HG03378 (cell line): Measurements from ENCODE around the gene UBXN10.
"Not testable (repeated sequence)": the region's sequence is repeated elsewhere in the genome, so short reads cannot be mapped to it uniquely, and the experiment has no call there.

ENCODE experiments used
- ATAC-seq: cut with Tn5 transposase; IDR thresholded peaks from one replicate; pipeline ENCODE4 v1.9.1; 2021; ENCODE audit warnings: mild to moderate bottlenecking, moderate library complexity; ENCODE audit not compliant: unreplicated experiment

Gene UBXN10

DNA sequence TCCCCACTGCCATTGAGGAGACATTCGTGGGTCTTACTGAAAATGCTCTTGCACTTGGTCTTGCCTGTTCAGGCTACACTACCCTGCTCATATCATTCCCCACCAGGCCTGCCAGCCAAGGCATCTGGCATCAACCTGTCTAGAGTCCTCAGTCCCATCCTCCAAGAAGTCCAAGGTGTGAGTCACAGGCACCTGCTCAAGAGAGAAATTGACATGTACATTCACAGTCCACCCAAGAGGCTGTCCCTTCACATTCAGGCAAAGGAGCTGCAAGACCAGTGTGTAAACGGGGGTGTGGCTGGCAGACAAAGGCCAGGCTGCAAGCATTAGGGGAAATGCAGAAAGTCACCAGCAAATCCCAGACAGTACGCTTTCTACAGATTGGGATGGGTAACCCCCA is 13.5 kb downstream of the UBXN10 start:
- ATAC-seq, result no peak

DNA sequence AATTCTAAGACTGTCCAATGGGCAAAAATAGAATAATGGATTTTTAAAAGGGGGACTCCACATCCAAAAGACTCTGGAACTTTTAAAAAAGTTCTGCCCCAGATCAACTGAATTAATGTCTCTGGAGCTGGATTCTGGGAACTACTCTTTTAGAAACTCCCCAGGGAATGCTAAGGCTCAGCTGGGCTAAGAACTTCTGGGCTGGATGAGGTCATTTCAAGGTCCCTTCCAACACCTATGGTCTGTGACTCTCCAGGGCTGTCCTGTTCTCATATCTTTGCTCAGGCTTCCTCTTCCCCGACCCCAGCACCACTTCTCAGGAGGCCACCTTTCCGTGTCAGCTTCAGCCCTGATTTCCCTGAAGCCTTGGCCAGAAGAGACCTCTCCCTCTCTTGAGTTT is 13.9 kb downstream of the UBXN10 start:
- ATAC-seq, result no peak

DNA sequence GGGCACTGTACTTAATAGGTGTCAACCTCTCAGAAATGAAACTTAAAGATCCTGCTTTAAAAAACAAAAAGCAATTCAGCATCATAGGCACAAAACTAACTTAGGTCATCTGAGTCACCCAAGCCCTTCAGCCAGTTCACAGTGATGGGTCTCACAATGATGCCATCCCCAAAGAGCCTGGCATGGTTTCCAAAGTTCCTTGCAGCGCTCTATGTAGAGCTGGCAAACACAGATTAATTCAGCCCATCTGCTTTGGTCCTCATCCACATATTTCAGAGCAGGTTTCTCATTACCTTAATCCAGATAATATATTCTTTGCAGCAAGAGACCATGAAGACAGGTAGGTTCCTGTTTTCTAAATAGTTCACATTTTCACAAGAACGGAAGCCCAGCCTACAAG is 15.1 kb downstream of the UBXN10 start:
- no peak for ATAC-seq

DNA sequence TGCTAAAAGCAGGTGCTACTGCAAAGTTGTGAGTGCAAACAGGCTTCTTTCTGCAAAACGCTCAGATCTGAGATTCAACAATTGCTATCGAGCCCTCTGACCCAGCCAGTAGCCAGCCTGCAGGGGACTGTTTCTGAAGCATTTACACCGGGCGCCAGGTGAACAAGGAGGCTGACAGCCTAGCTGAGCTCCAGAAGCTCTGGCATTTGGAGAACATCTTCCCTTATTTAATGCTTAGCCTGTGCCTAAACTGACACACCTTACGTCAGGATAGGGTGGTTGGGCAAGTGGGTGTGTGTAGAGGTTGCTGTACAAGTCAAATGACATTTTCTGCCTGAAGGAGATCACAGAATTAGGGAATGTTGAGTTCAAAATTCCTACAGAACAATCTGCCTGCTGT is 16.3 kb downstream of the UBXN10 start:
- no peak for ATAC-seq

DNA sequence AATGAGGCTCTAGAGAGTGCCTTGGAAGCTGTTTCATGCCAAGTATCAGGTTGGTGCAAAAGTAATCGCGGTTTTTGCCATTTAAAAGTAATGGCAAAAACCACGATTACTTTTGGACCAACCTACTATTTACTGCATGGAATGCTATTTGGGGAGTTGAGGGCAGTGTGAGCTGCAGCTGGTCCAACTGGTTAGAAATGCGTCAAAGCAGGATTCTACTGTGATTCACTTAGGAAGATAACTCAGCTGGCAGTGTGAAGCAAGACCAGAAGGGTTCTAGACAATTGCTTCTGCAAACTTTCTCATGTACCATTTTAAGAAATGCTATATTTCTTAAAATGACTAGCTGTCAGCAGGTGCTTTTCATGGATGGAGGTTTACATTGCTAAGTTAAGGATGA is 21.6 kb downstream of the UBXN10 start:
- no peak for ATAC-seq

DNA sequence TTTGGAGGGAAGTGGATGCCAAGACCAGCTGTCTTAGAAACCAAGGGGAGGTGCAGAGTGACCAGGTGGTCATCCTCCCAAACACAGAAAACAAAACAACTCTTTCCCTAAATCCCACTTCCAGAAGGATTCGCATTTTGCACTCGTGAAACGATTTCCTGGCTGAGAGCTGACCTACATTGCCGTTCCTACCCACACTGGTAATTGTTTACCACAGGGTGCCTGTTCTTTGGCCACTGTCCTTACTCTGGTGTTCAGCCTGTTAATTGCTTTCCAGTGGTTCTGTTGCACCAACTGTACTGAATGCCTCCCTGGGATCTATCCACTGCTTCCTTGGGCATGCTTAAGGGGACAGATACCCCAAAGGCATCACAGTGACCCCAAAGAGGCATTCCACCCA is 23.6 kb downstream of the UBXN10 start:
- no peak for ATAC-seq

DNA sequence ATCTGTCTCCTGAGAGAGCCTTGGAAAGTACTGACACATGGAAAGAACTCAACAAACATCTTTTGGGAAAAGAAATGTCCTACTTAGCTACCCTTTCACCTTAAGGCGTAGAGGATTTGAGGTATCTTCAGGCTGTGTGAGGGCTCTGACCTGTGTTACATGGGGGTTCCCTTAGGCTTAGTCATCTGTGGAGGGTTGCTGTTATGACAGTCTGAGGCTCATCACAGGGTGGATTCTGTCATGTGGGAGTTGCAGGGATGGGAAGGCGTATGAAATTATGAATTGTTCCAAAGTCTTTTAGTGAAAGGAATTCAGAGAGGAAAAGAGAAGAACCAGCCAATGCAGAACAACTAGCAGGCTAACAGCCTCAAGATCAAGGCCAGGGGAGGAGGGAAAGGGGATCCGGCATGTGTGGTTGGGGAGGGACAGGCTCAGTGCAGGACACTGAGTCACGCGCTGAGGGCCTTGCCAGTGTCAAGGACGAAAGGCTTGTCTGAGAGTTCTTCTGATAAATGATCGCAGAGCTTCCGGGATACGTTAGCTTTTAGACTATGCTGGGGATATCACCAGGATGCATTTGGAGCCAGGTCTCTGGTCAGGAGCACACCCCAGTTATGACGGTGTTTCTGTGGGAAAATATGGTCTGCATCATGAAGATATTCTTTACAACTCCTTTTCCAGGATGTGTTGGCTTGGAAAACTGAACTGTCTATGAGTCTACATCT is 25.0 kb downstream of the UBXN10 start:
- no peak for ATAC-seq

DNA sequence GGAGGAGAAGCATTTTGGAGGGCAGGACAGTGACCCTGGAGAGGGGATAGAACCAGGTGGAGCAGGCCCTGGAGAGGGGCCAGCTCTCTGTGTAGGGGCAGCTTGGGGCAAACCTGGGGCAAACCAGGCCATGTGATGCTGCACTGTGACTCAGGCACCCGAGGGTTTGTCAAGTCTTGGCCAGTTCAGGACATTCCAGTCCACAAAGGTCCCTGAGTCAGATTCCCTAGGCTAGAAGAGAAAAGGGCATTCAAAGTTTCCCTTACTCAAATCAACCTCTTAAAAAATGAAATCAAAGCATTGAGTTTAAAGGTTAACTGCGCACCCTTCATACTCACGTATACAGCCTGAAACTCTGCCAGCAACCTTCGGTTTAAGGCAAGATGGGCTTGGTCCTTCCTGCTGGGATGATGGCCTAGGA is 25.6 kb downstream of the UBXN10 start:
- no peak for ATAC-seq

DNA sequence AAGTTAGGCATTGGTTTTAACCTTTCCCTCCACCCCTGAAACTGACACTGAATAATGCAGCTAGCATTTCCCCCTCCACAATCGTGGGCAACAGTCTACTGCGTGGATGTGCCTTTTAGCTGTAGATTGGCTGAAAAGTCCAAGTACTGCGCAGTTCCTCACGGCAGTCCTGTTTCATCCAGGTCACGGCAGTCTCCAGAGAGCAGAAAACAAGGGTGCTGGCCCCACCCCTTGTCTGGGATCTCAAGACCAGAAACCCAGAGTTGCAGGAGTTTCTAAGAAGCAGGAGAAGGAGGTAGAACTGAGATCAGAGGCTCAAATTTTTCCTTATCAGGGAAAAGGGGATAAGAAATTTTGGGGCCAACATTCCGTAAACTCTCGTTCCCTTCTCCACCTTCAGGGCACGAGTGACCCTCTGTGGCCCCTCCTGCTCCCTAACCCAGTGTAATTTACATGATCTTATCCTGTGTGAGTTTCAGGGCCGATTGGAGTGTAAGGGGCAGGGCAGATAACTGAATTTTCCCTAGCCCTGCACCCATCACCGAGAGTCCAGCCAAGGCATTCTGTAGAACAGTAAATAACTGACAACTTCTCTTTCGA is 26.3 kb downstream of the UBXN10 start:
- ATAC-seq, result no peak

DNA sequence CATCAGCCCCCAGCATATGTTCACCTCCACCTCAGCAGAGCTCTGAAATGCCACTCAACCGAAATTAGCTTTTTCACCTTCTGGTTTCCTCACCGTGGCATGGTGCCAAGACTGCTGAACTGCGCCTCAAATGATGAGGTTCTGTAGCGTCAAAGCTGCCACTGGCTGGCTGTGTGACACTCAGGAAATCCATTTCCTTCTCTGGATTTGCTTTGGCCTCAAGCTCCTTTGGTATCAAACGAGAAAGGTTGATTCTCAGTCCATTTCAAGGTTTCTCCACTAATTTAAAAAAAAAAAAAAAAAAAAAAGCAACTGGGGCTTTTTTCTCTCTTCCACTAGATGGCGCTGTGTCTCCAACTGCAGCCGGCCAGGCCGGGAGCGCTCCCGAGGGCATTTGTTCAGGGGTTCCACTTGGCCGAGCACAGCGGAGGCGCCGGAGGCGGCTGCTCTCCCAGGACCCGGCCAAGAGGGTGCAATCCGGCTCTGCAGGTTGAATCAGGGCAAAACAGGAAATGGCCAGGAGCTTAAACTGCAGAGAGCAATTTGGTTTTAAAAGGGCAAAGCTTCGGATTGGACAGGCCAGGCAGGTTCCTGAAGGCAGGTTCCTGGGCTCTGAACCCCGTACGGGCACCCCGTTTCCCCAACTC is 26.9 kb downstream of the UBXN10 start:
- ATAC-seq, result no peak

DNA sequence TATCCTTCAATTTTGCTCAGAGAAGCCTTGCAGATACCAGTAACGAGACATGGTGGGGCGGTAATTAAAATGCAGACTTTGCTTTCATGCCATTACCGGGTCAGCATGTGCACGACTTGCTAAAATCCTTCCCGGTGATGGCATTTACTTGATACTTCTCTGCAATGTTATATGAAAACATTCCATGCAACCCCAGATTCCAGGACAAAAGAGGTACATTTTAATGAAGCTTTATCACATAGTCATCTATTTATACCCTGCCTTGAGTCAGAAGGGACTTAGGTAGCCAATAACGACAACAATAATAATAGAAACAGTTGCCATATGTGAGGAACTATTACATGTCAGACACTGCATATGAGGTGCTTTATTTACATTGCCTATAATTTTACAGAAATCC is 29.8 kb downstream of the UBXN10 start:
- no peak for ATAC-seq

DNA sequence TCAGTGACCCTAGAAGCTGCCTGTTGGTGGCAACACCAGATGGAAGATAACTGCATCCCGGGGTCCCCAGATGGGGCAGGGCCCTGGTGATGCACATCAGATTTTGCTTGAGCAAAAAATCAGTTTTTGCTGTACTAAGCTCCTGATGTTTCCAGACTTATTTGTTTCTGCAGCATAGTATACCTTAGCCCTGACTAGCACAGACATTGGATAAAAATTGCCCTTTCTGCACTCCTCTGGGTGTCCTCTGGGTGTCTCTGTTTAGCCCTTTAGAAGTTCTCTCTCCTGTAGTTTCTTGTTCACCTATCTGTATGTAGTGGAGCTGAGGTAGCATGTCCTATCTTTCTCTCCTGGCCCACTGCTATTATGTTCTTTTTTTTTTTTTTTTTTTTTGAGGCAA is 30.7 kb downstream of the UBXN10 start:
- no peak for ATAC-seq

DNA sequence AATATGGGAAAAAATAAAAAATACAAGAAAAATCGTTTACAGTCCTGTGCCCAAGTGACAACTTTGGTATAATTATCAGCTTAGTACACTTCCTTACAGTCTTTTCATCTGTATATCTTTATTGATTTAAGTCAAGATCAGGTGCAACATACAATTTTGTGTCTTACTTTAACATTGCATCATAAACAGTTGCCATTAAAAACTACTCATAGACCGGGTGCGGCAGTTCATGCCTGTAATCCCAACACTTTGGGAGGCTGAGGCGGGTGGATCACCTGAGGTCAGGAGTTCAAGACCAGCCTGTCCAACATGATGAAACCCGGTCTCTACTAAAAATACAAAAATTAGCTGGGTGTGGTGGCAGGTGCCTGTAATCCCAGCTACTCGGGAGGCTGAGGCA is 33.2 kb downstream of the UBXN10 start:
- not testable (repeated sequence) for ATAC-seq

DNA sequence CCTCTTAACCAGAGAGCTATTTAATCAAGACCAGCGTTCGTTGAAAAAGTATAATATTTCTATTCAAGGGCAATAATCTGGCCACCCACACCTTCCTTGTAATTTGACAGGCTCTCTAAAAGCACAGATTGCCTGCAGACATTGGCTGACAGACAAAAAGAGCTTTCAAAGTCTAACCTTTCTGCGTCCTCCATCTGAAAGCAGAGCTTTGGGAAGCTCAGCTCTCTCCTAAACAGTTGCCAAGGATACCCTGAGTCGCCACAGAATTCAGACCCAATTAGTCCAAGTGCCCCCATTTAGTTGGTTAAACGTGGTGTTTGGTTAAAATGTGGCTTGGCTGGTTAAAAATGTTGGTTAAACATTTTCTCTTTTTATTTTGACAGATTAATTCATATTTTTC is 34.1 kb downstream of the UBXN10 start:
- ATAC-seq, result no peak

DNA sequence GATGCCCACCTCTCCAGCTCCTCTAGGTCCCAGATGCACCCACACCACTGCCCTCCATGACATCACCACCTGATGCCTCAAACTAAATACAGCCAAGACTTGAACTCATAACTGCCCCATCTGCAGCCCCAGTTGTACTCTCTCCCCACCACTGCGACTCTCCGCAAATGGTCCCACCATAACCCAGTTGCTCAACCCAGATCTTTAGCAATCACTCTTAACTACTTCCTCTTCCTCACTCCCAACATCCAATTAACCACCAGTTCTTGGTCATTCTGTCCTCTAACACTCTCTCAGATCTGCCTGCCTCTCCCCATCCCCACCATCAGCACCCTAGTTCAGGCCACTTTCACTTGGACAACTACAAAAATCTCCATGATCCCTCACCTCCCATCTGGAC is 37.2 kb downstream of the UBXN10 start:
- ATAC-seq, result no peak

DNA sequence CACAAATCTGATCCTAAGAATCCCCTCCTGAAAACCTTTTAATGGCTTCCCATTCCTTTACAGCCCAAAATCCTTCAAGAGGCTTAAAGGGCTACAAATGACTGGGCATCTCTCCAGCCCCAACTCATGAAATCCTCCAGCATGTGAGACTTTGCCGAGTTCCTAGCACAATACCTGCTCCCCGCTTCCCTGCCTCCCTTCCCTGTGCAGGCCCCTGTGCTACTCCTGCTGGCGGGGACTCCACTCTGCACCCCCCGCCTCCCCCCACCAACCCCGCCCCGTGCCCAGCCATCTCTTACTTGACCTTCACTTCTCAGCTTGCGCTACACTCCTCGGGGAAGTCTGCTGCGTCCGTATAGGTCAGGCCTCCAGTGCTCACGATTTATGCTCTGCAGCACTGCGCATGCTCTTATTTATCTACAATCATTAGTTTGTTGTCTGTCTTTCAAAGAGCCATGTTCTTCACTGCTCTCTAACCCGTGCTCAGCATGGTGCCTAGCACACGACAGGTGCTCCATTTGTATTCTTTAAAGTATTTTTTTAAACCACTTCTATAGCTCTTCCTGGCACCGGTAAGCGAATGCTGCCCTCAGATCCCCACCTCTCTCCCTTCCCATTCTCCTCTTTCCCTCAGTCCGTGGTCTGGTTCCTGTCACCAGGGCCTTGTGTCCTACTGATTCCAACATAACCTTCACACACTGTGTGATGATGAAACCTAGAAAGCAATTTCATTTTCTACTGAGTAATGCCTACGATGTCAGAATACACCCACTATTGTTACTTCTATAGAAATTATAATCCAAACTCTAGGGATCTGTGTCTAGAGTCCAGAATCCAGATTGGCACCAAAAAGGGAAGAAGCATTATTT is 37.9 kb downstream of the UBXN10 start:
- ATAC-seq, result no peak

DNA sequence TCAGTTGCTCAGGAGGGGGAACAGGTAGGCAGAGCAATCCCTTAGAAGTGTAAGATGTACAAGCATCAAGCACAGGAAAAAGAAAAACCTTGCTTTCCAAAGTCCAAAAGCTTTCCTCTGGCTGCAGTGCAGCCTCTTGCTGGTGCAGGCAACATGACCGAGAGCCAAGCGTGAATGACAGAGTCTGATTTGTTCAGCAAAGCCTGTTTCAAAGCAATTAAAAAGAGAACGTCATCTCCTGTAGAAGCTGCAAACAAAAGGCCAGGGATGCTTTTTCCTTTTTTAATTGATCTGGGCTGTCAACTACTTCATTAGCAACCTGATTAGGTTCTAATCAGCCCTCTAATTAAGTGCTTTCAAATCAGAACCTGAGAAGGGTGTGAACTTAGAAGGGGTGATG is 38.6 kb downstream of the UBXN10 start:
- ATAC-seq, result no peak

DNA sequence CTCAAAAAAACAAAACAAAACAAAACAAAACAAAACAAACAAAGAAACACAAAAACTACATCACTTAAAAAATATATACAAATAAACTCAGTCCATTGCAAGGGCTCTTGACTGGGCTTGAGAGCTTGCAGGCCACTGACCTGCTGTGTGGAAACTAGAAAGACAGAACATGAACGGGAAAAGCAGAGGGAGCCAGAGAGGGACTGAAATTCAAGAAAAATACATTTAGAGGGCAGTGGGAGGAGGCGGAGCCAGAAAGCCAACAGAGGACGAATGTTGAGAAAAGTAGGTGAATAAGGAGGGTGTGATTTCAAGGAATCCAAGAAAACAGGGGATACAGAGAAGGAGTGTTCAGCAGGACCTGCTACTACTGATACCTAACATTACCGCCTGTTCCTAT is 41.8 kb downstream of the UBXN10 start:
- no peak for ATAC-seq

DNA sequence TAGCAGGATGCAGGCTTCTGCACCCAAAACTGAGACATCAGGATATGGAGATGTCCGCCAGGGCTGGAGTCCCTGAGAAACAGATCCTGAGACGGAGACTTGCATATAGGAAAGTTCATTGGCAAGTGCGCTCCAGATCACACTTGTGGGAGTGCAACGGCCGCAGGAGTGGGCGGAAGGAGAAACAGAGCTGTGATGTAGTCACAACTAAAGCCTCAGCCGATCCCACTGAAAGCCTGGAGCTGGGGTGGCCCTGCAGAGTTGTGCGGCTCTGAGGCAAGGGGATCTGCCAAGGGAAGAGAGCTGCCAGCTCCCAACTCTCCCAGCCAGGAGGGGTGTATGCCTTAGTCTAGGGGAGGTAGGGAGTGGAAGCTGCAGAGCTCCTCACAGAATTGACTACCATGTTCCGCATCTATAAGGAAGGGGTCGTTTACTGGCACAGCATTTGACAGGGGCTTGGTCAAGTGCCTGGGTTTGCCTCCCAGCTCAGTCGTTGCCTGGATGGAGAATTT is 42.5 kb downstream of the UBXN10 start:
- no peak for ATAC-seq

DNA sequence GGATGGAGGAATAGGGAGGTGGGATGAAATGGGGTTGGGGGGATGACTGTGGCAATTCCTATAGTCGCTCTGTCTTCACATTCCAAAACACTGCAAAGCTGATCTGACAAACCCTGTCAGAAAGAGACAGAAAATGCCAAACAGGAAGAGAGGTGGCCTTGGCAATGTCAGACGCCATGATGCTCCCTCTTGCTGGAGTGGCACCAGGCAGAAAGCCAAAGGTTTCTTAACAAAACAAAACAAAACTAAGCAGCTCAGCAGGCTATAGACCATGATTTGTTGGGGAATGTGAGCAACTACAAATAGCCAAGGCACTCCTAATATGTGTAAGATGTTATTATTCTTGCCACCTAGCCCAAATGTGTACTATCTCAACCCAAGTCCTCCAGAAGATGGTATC is 43.3 kb downstream of the UBXN10 start:
- no peak for ATAC-seq

DNA sequence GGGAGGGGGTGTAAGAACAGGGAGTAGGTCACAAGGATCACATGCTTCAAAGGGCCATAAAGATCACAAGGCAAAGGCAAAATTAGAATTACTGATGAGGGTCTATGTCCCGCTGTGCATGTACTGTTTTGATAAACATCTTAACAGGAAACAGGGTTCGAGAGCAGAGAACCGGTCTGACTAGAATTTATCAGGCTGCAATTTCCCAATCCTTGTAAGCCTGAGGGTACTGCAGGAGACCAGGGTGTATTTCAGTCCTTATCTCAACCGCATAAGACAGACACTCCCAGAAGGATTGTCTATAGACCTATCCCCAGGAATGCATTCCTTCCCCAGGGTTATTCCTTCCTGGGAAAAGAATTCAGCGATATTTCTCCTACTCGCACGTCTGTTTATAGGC is 46.7 kb downstream of the UBXN10 start:
- not testable (repeated sequence) for ATAC-seq
